Measurements from ENCODE around the gene ASB1.

- TF ChIP-seq EZH2 (IDR thresholded peaks at IDR 0.05; ENCODE audit: borderline replicate concordance, insufficient read depth, low read depth, low read length, poor library complexity, severe bottlenecking) = no peak
- no peak for TF ChIP-seq CTCF (IDR thresholded peaks at IDR 0.05)
Measured at GRCh38 chr2:238396663-238397062, 30.1 kb upstream of the ASB1 start.

Data from B cell (primary cell).